Smooth muscle cell (in vitro differentiated cells): ENCODE data around the gene CACHD1. TPM values are rescaled to one million over a fixed set of nuclear protein-coding genes. Genes with fewer than 3 reads are reported as not detected.

Experiments used
- DNase-seq: peaks from one replicate; lab custom pipeline; 2025; ENCODE audit not compliant: unreplicated experiment; lab: John Stamatoyannopoulos, UW
- H2AFZ ChIP-seq: fragments of 200-600 bp; sonication (generic); 2 replicates; pipeline ENCODE4 v1.6.0; 2016; ENCODE audit warnings: antibody characterized with exemption, low read depth, mild to moderate bottlenecking
- H3F3A ChIP-seq: fragments of 200-600 bp; sonication (generic); 2 replicates; pipeline ENCODE4 v1.6.0; 2017; ENCODE audit warnings: antibody characterized with exemption, low read depth
- H3K27ac ChIP-seq: fragments of 200-600 bp; sonication (generic); 2 replicates; pipeline ENCODE4 v1.5.1; 2016; ENCODE audit warnings: low read depth, mild to moderate bottlenecking
- H3K27me3 ChIP-seq: fragments of 200-600 bp; sonication (generic); 2 replicates; pipeline ENCODE4 v1.6.1; 2016; ENCODE audit warnings: low read depth, mild to moderate bottlenecking
- H3K36me3 ChIP-seq: fragments of 200-600 bp; sonication (generic); 2 replicates; pipeline ENCODE4 v1.5.1; 2016; ENCODE audit warnings: low read depth
- H3K4me1 ChIP-seq: fragments of 200-600 bp; sonication (generic); 2 replicates; pipeline ENCODE4 v1.5.1; 2016; ENCODE audit warnings: low read depth
- H3K4me2 ChIP-seq: fragments of 200-600 bp; sonication (generic); 2 replicates; pipeline ENCODE4 v1.6.0; 2016; ENCODE audit warnings: mild to moderate bottlenecking
- H3K4me3 ChIP-seq: fragments of 200-600 bp; sonication (generic); 2 replicates; pipeline ENCODE4 v1.5.1; 2016; ENCODE audit warnings: mild to moderate bottlenecking
- H3K79me2 ChIP-seq: fragments of 200-600 bp; sonication (generic); 2 replicates; pipeline ENCODE4 v1.6.0; 2016; ENCODE audit warnings: low read depth, mild to moderate bottlenecking
- H3K9ac ChIP-seq: fragments of 200-600 bp; sonication (generic); 2 replicates; pipeline ENCODE4 v1.6.0; 2016; ENCODE audit warnings: low read depth
- H3K9me3 ChIP-seq: fragments of 200-600 bp; sonication (generic); replicated peaks from 2 replicates; pipeline ENCODE4 v1.5.1; 2016; ENCODE audit warnings: low read depth
- H4K20me1 ChIP-seq: fragments of 200-600 bp; sonication (generic); 2 replicates; pipeline ENCODE4 v1.6.0; 2016; ENCODE audit warnings: low read depth
- CTCF ChIP-seq: fragments of 200-600 bp; sonication (generic); IDR thresholded peaks from 2 replicates; pipeline ENCODE4 v1.5.1; 2017; ENCODE audit warnings: borderline replicate concordance, mild to moderate bottlenecking, antibody characterized with exemption; ENCODE audit not compliant: insufficient read depth, poor library complexity, severe bottlenecking
- WGBS: methylation state at CpG from one replicate; pipeline ENCODE4 v1.1.7; 2016; ENCODE audit warnings: low lambda C conversion rate; 5-methylcytosine and 5-hydroxymethylcytosine counted together
- polyA plus RNA-seq: library from polyadenylated mRNA; unstranded; fragments of >200 nt; fragmentation: Nextera tagmentation; extraction: Ambion mirVana; gene quantifications from 2 replicates; pipeline ENCODE4 v1.2.1, GENCODE V29; 2016
- total RNA-seq: library from RNA; depleted of rRNA; stranded (reverse); fragments of >200 nt; gene quantifications from 2 replicates; pipeline ENCODE4 v1.2.3, GENCODE V29; 2014

CACHD1 gene
- total and polyA plus RNA-seq, 2 experiments from 2014 or later: 12.9 to 20.8 TPM

GRCh38 chr1:64433747-64434146 lies 36.2 kb upstream of the CACHD1 start:
- no peak for DNase-seq
- no peak for TF ChIP-seq CTCF
- Histone ChIP-seq H3K9ac (no peak overlapping the region), H3K27me3 (no peaks in the 10 kb centered on the region), H3K4me2 (no peak overlapping the region), H3K36me3 (no peaks in the 10 kb centered on the region), H3K4me3 (no peak overlapping the region), H2AFZ (no peak overlapping the region), H4K20me1 (no peaks in the 10 kb centered on the region), H3K9me3 (no peaks in the 10 kb centered on the region), H3K79me2 (no peaks in the 10 kb centered on the region), H3F3A (no peaks in the 10 kb centered on the region), H3K4me1 (no peaks in the 10 kb centered on the region), H3K27ac (no peak overlapping the region)
- WGBS: 63% methylated on average over 3 of the region's 3 CpGs

- Histone ChIP-seq H3K4me2 (no peak overlapping the region), H3F3A (no peaks in the 10 kb centered on the region)
- 92% methylated on average over 6 of the region's 6 CpGs for WGBS
These were observed 34.9 kb upstream of the CACHD1 start for GRCh38 chr1:64435000-64435399.

GRCh38 chr1:64437453-64437852 lies 32.5 kb upstream of the CACHD1 start:
- WGBS: 79% methylated on average over 2 of the region's 2 CpGs

More at GRCh38 chr1:64435000-64435399, 34.9 kb upstream of the CACHD1 start:
- H3K4me3 ChIP-seq: no peak overlapping the region
- DNase-seq: no peak
- no peaks in the 10 kb centered on the region for H3K9me3 ChIP-seq
- H4K20me1 ChIP-seq: no peaks in the 10 kb centered on the region
- no peak for TF ChIP-seq CTCF
- H3K4me1 ChIP-seq: no peaks in the 10 kb centered on the region
- H3K27ac ChIP-seq: no peak overlapping the region
- H3K27me3 ChIP-seq: no peaks in the 10 kb centered on the region
- no peak overlapping the region for H3K9ac ChIP-seq
- no peak overlapping the region for H2AFZ ChIP-seq
- no peaks in the 10 kb centered on the region for H3K79me2 ChIP-seq
- H3K36me3 ChIP-seq: no peaks in the 10 kb centered on the region

More at GRCh38 chr1:64437453-64437852, 32.5 kb upstream of the CACHD1 start:
- Histone ChIP-seq H3K27ac (no peak overlapping the region), H3K4me3 (no peak overlapping the region), H3K4me1 (no peaks in the 10 kb centered on the region), H3K9me3 (no peaks in the 10 kb centered on the region), H3K27me3 (no peaks in the 10 kb centered on the region), H4K20me1 (no peaks in the 10 kb centered on the region), H3K9ac (no peak overlapping the region), H3F3A (no peaks in the 10 kb centered on the region), H3K36me3 (no peaks in the 10 kb centered on the region), H3K4me2 (no peak overlapping the region), H3K79me2 (no peaks in the 10 kb centered on the region), H2AFZ (no peak overlapping the region)
- no peak for DNase-seq
- no peak for TF ChIP-seq CTCF
